ENCODE data around the gene MEAF6. TPM values are rescaled to one million over a fixed set of nuclear protein-coding genes. Genes with fewer than 3 reads are reported as not detected.

MEAF6 gene
- total RNA-seq, 1 experiment from 2014 or later, result 60.1 TPM

DNA sequence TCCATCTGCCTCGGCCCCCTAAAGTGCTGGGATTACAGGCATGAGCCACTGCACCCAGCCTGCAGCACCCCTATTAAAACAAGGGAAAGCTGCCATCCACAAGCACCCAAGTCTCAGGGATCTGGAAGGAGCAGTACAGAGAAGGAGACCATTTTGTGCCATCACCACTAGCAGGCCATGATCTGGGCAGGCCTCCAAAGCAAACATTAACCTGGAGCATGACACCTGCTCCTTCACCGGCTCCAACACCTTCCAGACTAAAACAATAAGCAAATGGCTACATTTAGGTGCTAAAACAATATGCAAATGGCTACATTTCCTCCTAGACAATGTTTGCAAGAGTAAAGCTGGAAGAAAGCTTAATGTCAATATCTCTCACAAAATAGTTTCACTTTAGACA is 16.7 kb downstream of the MEAF6 start:
- BruUV-seq (replicated peaks), result no TSS peak
- CTCF ChIA-PET, result interaction anchor here (1.1 kb wide), 1 partner anchor 10 kb away, joined by 3 read pairs; no protein-coding TSS in a partner anchor
- intact Hi-C loops (cut with micrococcal nuclease; ENCODE audit: unreplicated experiment), result no loop called here
- TF ChIP-seq, protein P1, sequence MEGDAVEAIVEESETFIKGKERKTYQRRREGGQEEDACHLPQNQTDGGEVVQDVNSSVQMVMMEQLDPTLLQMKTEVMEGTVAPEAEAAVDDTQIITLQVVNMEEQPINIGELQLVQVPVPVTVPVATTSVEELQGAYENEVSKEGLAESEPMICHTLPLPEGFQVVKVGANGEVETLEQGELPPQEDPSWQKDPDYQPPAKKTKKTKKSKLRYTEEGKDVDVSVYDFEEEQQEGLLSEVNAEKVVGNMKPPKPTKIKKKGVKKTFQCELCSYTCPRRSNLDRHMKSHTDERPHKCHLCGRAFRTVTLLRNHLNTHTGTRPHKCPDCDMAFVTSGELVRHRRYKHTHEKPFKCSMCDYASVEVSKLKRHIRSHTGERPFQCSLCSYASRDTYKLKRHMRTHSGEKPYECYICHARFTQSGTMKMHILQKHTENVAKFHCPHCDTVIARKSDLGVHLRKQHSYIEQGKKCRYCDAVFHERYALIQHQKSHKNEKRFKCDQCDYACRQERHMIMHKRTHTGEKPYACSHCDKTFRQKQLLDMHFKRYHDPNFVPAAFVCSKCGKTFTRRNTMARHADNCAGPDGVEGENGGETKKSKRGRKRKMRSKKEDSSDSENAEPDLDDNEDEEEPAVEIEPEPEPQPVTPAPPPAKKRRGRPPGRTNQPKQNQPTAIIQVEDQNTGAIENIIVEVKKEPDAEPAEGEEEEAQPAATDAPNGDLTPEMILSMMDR (IDR thresholded peaks at IDR 0.05; ENCODE audit: unreplicated experiment), result no peak
- Mint-ChIP-seq H3K9me3 (ENCODE audit: low read depth, unreplicated experiment) (no peaks in the 10 kb centered on the region), H3K27me3 (ENCODE audit: unreplicated experiment) (no peaks in the 10 kb centered on the region), H3K36me3 (ENCODE audit: insufficient read depth, unreplicated experiment) (peaks cover 46% of the 10 kb centered on the region), H3K4me3 (ENCODE audit: low read depth, unreplicated experiment) (no peak overlapping the region), H3K4me1 (ENCODE audit: low read depth, unreplicated experiment) (peaks cover 10% of the 10 kb centered on the region), H3K27ac (ENCODE audit: unreplicated experiment) (no peak overlapping the region)
- DNase-seq, result peak; percentile 66

DNA sequence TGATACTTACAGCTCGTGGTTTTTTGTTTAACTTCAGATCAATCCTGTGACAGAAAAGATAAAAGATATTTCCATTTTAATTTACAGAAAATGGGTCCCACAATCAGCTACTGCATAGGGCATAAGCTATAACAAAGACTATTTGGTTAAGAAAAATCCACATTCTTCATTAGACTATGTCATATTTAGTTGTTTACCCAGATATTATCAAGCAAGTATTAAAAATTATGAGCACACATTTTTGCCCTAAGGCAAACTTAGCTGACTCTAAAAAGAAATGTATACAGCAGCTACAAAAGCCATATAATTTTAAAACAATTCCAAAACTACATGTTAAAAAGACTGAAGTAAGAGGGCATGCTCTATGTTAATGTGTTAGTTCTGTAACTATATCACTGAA is 18.7 kb downstream of the MEAF6 start:
- no peak overlapping the region for H3K27ac Mint-ChIP-seq (ENCODE audit: unreplicated experiment)
- H3K4me3 Mint-ChIP-seq (ENCODE audit: low read depth, unreplicated experiment), result no peak overlapping the region
- TF ChIP-seq, protein P1 (IDR thresholded peaks at IDR 0.05; ENCODE audit: unreplicated experiment), result no peak
- CTCF ChIA-PET, result no interaction called here
- intact Hi-C loops (cut with micrococcal nuclease; ENCODE audit: unreplicated experiment), result no loop called here
- H3K4me1 Mint-ChIP-seq (ENCODE audit: low read depth, unreplicated experiment), result peaks cover 10% of the 10 kb centered on the region
- DNase-seq, result no peak
- no TSS peak for BruUV-seq (replicated peaks)
- no peaks in the 10 kb centered on the region for H3K27me3 Mint-ChIP-seq (ENCODE audit: unreplicated experiment)
- H3K9me3 Mint-ChIP-seq (ENCODE audit: low read depth, unreplicated experiment), result no peaks in the 10 kb centered on the region
- peaks cover 34% of the 10 kb centered on the region for H3K36me3 Mint-ChIP-seq (ENCODE audit: insufficient read depth, unreplicated experiment)

DNA sequence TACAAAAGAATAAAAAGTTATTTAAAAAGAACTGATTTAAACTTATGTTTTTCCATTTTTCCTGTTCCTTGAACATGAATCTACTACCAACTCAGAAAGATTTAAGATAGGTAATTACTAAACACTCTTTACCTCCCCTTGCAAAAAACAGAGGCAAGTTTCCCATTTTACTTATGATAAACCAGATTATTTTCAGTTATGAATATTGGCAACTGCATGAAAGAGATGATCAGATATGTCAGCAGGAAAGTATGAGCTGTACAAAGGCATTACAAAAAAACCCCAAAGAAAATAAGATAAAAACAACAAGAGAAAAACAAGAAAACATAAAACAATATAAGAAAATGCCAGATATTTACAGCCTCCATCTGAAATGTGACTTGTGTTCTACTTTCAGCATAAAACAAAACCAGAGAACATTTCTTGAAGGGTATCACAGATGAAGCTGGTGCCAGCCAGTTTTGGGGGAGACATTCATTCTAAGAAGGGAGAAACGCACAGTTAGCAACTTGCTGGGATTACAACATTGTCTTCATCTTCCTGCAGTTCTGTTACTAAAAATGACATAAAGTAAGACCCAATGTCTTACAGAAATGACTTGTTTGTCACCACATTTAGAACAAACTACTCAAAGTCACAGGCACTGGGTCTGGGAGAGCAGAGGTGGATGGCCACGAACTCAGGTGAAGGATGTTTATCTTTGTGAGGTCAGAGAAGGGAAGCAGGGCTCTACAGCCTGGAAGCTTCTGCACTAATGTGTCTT is 21.0 kb downstream of the MEAF6 start:
- TSS peak; percentile 14 for BruUV-seq (replicated peaks)
- H3K4me1 Mint-ChIP-seq (ENCODE audit: low read depth, unreplicated experiment), result no peaks in the 10 kb centered on the region
- intact Hi-C loops (cut with micrococcal nuclease; ENCODE audit: unreplicated experiment), result no loop called here
- CTCF ChIA-PET, result interaction anchor here (0.7 kb wide), 2 partner anchors 10 to 198 kb away, joined by 5 read pairs; no protein-coding TSS in a partner anchor
- no peaks in the 10 kb centered on the region for H3K27me3 Mint-ChIP-seq (ENCODE audit: unreplicated experiment)
- no peak for DNase-seq
- TF ChIP-seq, protein P1 (IDR thresholded peaks at IDR 0.05; ENCODE audit: unreplicated experiment), result no peak
- H3K36me3 Mint-ChIP-seq (ENCODE audit: insufficient read depth, unreplicated experiment), result peaks cover 37% of the 10 kb centered on the region
- H3K4me3 Mint-ChIP-seq (ENCODE audit: low read depth, unreplicated experiment), result no peak overlapping the region
- no peaks in the 10 kb centered on the region for H3K9me3 Mint-ChIP-seq (ENCODE audit: low read depth, unreplicated experiment)
- H3K27ac Mint-ChIP-seq (ENCODE audit: unreplicated experiment), result no peak overlapping the region

DNA sequence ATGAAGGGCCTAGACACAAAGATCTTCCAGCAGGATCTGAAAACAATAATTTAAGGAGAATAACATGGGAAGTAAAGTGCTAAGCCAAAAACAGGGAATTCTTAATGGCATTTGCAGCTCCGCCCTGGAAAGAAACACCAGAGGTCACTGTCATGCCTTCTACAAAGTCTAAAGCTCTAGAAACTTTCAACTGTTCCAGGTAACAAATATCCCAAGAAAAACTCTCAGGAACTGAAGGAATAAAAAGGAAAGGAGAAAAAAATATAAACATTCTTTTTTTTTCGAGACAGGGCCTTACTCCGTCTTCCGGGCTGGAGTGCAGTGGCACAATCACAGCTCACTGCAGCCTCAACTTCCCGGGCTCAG is 27.0 kb downstream of the MEAF6 start:
- TF ChIP-seq, protein P1 (IDR thresholded peaks at IDR 0.05; ENCODE audit: unreplicated experiment), result no peak
- Mint-ChIP-seq H3K9me3 (ENCODE audit: low read depth, unreplicated experiment) (no peaks in the 10 kb centered on the region), H3K27me3 (ENCODE audit: unreplicated experiment) (no peaks in the 10 kb centered on the region), H3K4me3 (ENCODE audit: low read depth, unreplicated experiment) (no peak overlapping the region), H3K27ac (ENCODE audit: unreplicated experiment) (peak overlapping the region; percentile 70), H3K36me3 (ENCODE audit: insufficient read depth, unreplicated experiment) (peaks cover 62% of the 10 kb centered on the region), H3K4me1 (ENCODE audit: low read depth, unreplicated experiment) (peaks cover 28% of the 10 kb centered on the region)
- BruUV-seq (replicated peaks), result no TSS peak
- DNase-seq, result no peak
- intact Hi-C loops (cut with micrococcal nuclease; ENCODE audit: unreplicated experiment), result loop anchor here (1.0 to 2.0 kb wide), 2 partner anchors 17 to 32 kb away; no protein-coding TSS in a partner anchor
- CTCF ChIA-PET, result interaction anchor here (0.7 to 3.1 kb wide), 9 partner anchors 9 to 197 kb away, joined by 3 to 36 read pairs (median 11); partner anchors contain the start of genes MEAF6 and ZC3H12A

Measured in Calu3 (cell line).